Measurements from ENCODE around the gene MAN1A1.

- TF ChIP-seq CTCF (optimal IDR thresholded peaks at IDR 0.05 in 1 of 3, IDR thresholded peaks at IDR 0.05 in 1 of 3, conservative IDR thresholded peaks at IDR 0.05 in 1 of 3; ENCODE audit: extremely low read depth in 1 of 3, insufficient read depth in 2 of 3, low read length in 3 of 3), result no peak
- no peak for TF ChIP-seq EZH2 (IDR thresholded peaks at IDR 0.05; ENCODE audit: low read length)
Measured at GRCh38 chr6:119395192-119395591, 45.6 kb upstream of the MAN1A1 start.

Measured in keratinocyte (primary cell).